Measurements from ENCODE around the gene CKAP5. TPM values are rescaled to one million over a fixed set of nuclear protein-coding genes. Genes with fewer than 3 reads are reported as not detected.

Gene CKAP5
- total RNA-seq, 1 experiment from 2014 or later: 190 TPM

DNA sequence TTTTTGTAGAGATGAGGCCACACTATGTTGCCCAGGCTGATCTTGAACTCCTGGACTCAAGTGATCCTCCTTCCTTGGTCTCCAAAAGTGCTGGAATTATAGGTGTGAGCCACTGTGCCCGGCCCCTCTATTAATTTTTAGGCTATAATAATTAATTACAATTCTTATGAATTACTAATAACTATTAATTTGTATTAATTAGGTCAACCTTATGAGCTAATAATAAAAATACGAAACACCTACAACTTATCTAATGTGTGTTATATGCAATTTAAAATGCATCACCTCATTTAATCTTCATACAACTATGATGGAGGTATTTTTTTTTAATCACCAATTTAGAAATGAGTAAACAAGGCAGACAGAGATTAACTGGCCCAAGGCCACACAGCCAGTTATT, 46.0 kb upstream of the CKAP5 start:
- no peaks in the 10 kb centered on the region for H3K79me2 ChIP-seq (ENCODE audit: insufficient read depth, low read length)
- H3K18ac ChIP-seq (ENCODE audit: insufficient read length, low read depth, low read length): no peak overlapping the region
- H4K20me1 ChIP-seq (ENCODE audit: control insufficient read depth, insufficient read depth, insufficient read length): peaks cover 3% of the 10 kb centered on the region
- WGBS (ENCODE audit: extremely low coverage, insufficient read length, low lambda C conversion rate): no CpG with 5 or more reads among the region's 2 CpGs
- H3K56ac ChIP-seq (ENCODE audit: insufficient read length, low read depth, low read length): no peak overlapping the region
- Mint-ChIP-seq H3K36me3 (ENCODE audit: insufficient read depth in 1 of 3, low read depth in 3 of 3) (peaks cover 29 to 38% (median 37%) of the 10 kb centered on the region in 3 experiments; a peak in 6 of 7 replicates), H3K27me3 (ENCODE audit: low read depth) (no peaks in the 10 kb centered on the region), H3K9me3 (no peaks in the 10 kb centered on the region), H3K27ac (no peak overlapping the region), H3K4me1 (peaks cover 0 to 9% of the 10 kb centered on the region in 2 experiments; a peak in 2 of 4 replicates), H3K4me3 (no peak overlapping the region)
- no peak overlapping the region for H2AFZ ChIP-seq (ENCODE audit: low read length)
- no peak overlapping the region for H2BK20ac ChIP-seq (ENCODE audit: low read depth, low read length, poor library complexity, severe bottlenecking)
- no peak overlapping the region for H2BK5ac ChIP-seq (ENCODE audit: insufficient read length, low read length)
- no peak overlapping the region for H3K14ac ChIP-seq (ENCODE audit: insufficient read depth, low read length)
- no peak overlapping the region for H2BK15ac ChIP-seq (ENCODE audit: low read depth, low read length)
- no peak overlapping the region for H3K4me2 ChIP-seq (ENCODE audit: insufficient read depth, insufficient read length, low read length)
- H3K27ac ChIP-seq (ENCODE audit: insufficient read length, low read depth, low read length): no peak overlapping the region
- no peak overlapping the region for H3K4ac ChIP-seq (ENCODE audit: low read depth, low read length)
- H3K23me2 ChIP-seq (ENCODE audit: insufficient read length, low read depth, low read length, poor library complexity, severe bottlenecking): no peaks in the 10 kb centered on the region
- H4K91ac ChIP-seq (ENCODE audit: insufficient read length, low read depth, low read length): no peak overlapping the region
- no peaks in the 10 kb centered on the region for H3K27me3 ChIP-seq (ENCODE audit: insufficient read depth, low read length)
- no peaks in the 10 kb centered on the region for H3K79me1 ChIP-seq (ENCODE audit: insufficient read depth, low read depth, low read length, poor library complexity, severe bottlenecking)
- no peak overlapping the region for H2BK12ac ChIP-seq (ENCODE audit: insufficient read length, low read depth, low read length)
- H3T11ph ChIP-seq (ENCODE audit: low read length): no peak overlapping the region
- H3K23ac ChIP-seq (ENCODE audit: insufficient read length, low read depth, low read length): no peak overlapping the region
- no peaks in the 10 kb centered on the region for H3K9me3 ChIP-seq (ENCODE audit: control insufficient read depth, low read depth, low read length)
- H2BK120ac ChIP-seq (ENCODE audit: low read depth, low read length, poor library complexity, severe bottlenecking): no peak overlapping the region
- no peaks in the 10 kb centered on the region for H3K4me1 ChIP-seq (ENCODE audit: insufficient read depth, low read length)
- H2AK5ac ChIP-seq (ENCODE audit: insufficient read length, low read length): no peak overlapping the region
- DNase-seq: no peak
- TF ChIP-seq, protein P1, sequence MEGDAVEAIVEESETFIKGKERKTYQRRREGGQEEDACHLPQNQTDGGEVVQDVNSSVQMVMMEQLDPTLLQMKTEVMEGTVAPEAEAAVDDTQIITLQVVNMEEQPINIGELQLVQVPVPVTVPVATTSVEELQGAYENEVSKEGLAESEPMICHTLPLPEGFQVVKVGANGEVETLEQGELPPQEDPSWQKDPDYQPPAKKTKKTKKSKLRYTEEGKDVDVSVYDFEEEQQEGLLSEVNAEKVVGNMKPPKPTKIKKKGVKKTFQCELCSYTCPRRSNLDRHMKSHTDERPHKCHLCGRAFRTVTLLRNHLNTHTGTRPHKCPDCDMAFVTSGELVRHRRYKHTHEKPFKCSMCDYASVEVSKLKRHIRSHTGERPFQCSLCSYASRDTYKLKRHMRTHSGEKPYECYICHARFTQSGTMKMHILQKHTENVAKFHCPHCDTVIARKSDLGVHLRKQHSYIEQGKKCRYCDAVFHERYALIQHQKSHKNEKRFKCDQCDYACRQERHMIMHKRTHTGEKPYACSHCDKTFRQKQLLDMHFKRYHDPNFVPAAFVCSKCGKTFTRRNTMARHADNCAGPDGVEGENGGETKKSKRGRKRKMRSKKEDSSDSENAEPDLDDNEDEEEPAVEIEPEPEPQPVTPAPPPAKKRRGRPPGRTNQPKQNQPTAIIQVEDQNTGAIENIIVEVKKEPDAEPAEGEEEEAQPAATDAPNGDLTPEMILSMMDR (conservative IDR thresholded peaks at IDR 0.05): no peak
- H4K8ac ChIP-seq (replicated peaks; ENCODE audit: insufficient read length, low read depth, low read length): no peak overlapping the region
- no peak overlapping the region for H3K9ac ChIP-seq (ENCODE audit: extremely low read depth, insufficient read length, low read length)
- no peak overlapping the region for H4K5ac ChIP-seq (ENCODE audit: insufficient read length, low read depth, low read length)
